HepG2 (cell line): ENCODE results near the gene POC1B. TPM values are rescaled to one million over a fixed set of nuclear protein-coding genes. Genes with fewer than 3 reads are reported as not detected.

Experiments used
- ATAC-seq: fragments of 200-7000 bp; cut with Tn5 transposase; 3 replicates; pipeline ENCODE4 v1.9.1; 2020; ENCODE audit warnings: mild to moderate bottlenecking, moderate library complexity
- BruUV-seq: library from RNA; stranded (reverse); fragments of 400-500 nt; replicated peaks from 2 replicates; lab custom pipeline; 2021; lab: Mats Ljungman, UMichigan
- CTCF ChIA-PET: fragments of 300-600 bp; formaldehyde crosslinking; extraction: SDS; loops from one replicate; lab custom pipeline; 2021; ENCODE audit warnings: low total read pairs, inconsistent platforms, low intra/inter-chr PET ratio; lab: Yijun Ruan, JAX
- POLR2A ChIA-PET: fragments of 350-600 bp; sonication (Branson Sonifier 250); formaldehyde crosslinking; loops from one replicate; lab custom pipeline; 2020; ENCODE audit warnings: antibody characterized with exemption, inconsistent platforms; lab: Yijun Ruan, JAX
- DNase-seq: peaks from one replicate; pipeline ENCODE4 v3.0.0-alpha.2; 2015; ENCODE audit warnings: low spot score
- FAIRE-seq: peaks from 3 replicates; lab custom pipeline; 2011; peaks lifted over from hg19 to GRCh38; lab: Jason Lieb, UNC
- H2AFZ ChIP-seq: one replicate; pipeline ENCODE4 v1.6.1; 2011; ENCODE audit warnings: low read length, inconsistent platforms
- H3K27ac ChIP-seq: fragments of 300-600 bp; 3 replicates; pipeline ENCODE4 v1.8.0; 2011; ENCODE audit warnings: mixed run types, mild to moderate bottlenecking, mixed read lengths, low read length, inconsistent platforms; ENCODE audit not compliant: insufficient read depth; ENCODE audit errors: extremely low read length
- H3K27me3 ChIP-seq, 2 experiments: fragments of 200-600 bp in 1 of 2; 2 replicates in 1 of 2; 3 replicates in 1 of 2; pipeline versions ENCODE4 v1.6.0 to v1.8.0; 2011; ENCODE audit warnings: low read length in 2 of 2, mild to moderate bottlenecking in 2 of 2, moderate library complexity in 2 of 2, inconsistent platforms in 1 of 2; ENCODE audit not compliant: insufficient read depth in 2 of 2, control insufficient read depth in 1 of 2
- H3K36me3 ChIP-seq, 2 experiments: fragments of 200-600 bp in 1 of 2; replicated peaks in 1 of 2; 2 replicates in 1 of 2; 3 replicates in 1 of 2; pipeline versions ENCODE4 v1.5.1 to v1.8.0; 2011; ENCODE audit warnings: low read length in 2 of 2, inconsistent platforms in 1 of 2; ENCODE audit not compliant: insufficient read depth in 2 of 2, control insufficient read depth in 1 of 2
- H3K4me1 ChIP-seq: 2 replicates; pipeline ENCODE4 v1.5.1; 2012; ENCODE audit warnings: low read length, inconsistent platforms; ENCODE audit not compliant: insufficient read depth
- H3K4me2 ChIP-seq: 2 replicates; pipeline ENCODE4 v1.6.0; 2011; ENCODE audit warnings: low read depth, low read length, inconsistent platforms
- H3K4me3 ChIP-seq, 3 experiments: fragments of 200-600 bp in 1 of 3; sonication (generic), shearing (Covaris generic) in 1 of 3; replicated peaks in 1 of 3; 2 replicates each; pipeline ENCODE4 v1.5.1; 2011 to 2016; ENCODE audit warnings: low read length in 3 of 3, inconsistent platforms in 2 of 3, low read depth in 2 of 3, mild to moderate bottlenecking in 2 of 3, control low read depth in 1 of 3, mixed read lengths in 1 of 3; ENCODE audit not compliant: insufficient read depth in 1 of 3
- H3K79me2 ChIP-seq: one replicate; pipeline ENCODE4 v1.6.1; 2011; ENCODE audit warnings: low read length, inconsistent platforms; ENCODE audit not compliant: insufficient read depth
- H3K9ac ChIP-seq: 2 replicates; pipeline ENCODE4 v1.6.0; 2011; ENCODE audit warnings: mild to moderate bottlenecking, low read depth, low read length, inconsistent platforms; ENCODE audit not compliant: insufficient read depth
- H3K9me3 ChIP-seq: 2 replicates; pipeline ENCODE4 v1.5.1; 2012; ENCODE audit warnings: mild to moderate bottlenecking, low read length
- H4K20me1 ChIP-seq: 2 replicates; pipeline ENCODE4 v1.6.0; 2011; ENCODE audit warnings: inconsistent platforms, mild to moderate bottlenecking, low read length, moderate library complexity; ENCODE audit not compliant: insufficient read depth
- GATA4 ChIP-seq: sonication (generic); IDR thresholded peaks from 2 replicates; pipeline ENCODE4 v1.6.1; 2016; ENCODE audit warnings: antibody characterized with exemption, low read depth, borderline replicate concordance
- HNRNPUL1 ChIP-seq: fragments of 200-400 bp; formaldehyde crosslinking; IDR thresholded peaks from 2 replicates; pipeline ENCODE4 v1.6.1; 2017; ENCODE audit warnings: low read depth, mild to moderate bottlenecking, low read length, moderate library complexity
- KDM5A ChIP-seq: fragments of 200-600 bp; sonication (generic); IDR thresholded peaks from 2 replicates; pipeline ENCODE4 v1.7.0; 2018; ENCODE audit warnings: antibody characterized with exemption, mild to moderate bottlenecking, low read length, borderline replicate concordance
- NFKBIZ ChIP-seq: IDR thresholded peaks from 2 replicates; pipeline ENCODE4 v1.6.1; 2018; ENCODE audit warnings: missing genetic modification reagents, missing compliant biosample characterization
- POLR2A ChIP-seq, 2 experiments: IDR thresholded peaks; 2 replicates each; pipeline ENCODE4 v1.6.1; 2011; ENCODE audit warnings: low read depth in 2 of 2, low read length in 2 of 2, mild to moderate bottlenecking in 1 of 2, moderate library complexity in 1 of 2; ENCODE audit not compliant: insufficient read depth in 1 of 2
- SALL2 ChIP-seq: sonication (generic); formaldehyde crosslinking; IDR thresholded peaks from 2 replicates; pipeline ENCODE4 v1.8.1; 2023; ENCODE audit warnings: mild to moderate bottlenecking, missing genetic modification reagents, inconsistent platforms
- SMYD3 ChIP-seq: sonication (generic); formaldehyde crosslinking; IDR thresholded peaks from 2 replicates; pipeline ENCODE4 v1.8.1; 2023; ENCODE audit warnings: mild to moderate bottlenecking, missing genetic modification reagents
- SOX6 ChIP-seq, 2 experiments: fragments of 450-650 bp in 1 of 2; sonication (generic) in 1 of 2; formaldehyde crosslinking in 1 of 2; IDR thresholded peaks; 2 replicates each; pipeline versions ENCODE4 v1.4.0 to v1.6.1; 2017 to 2020; ENCODE audit warnings: antibody characterized with exemption in 1 of 2, mild to moderate bottlenecking in 1 of 2, missing genetic modification reagents in 1 of 2
- SP2 ChIP-seq: sonication (generic); formaldehyde crosslinking; IDR thresholded peaks from 2 replicates; pipeline ENCODE4 v1.5.1; 2020; ENCODE audit warnings: mild to moderate bottlenecking, missing genetic modification reagents
- TBX3 ChIP-seq: fragments of 450-650 bp; IDR thresholded peaks from 2 replicates; pipeline ENCODE4 v1.6.1; 2017; ENCODE audit warnings: antibody characterized with exemption, mild to moderate bottlenecking, inconsistent platforms, borderline replicate concordance
- ZC3H4 ChIP-seq: sonication (generic); formaldehyde crosslinking; IDR thresholded peaks from 2 replicates; pipeline ENCODE4 v1.4.0; 2020; ENCODE audit warnings: missing genetic modification reagents, borderline replicate concordance
- ZFAT ChIP-seq: sonication (generic); formaldehyde crosslinking; conservative IDR thresholded peaks from 2 replicates; pipeline ENCODE4 v1.8.1; 2023; ENCODE audit warnings: missing genetic modification reagents, inconsistent platforms
- WGBS: methylation state at CpG from one replicate; pipeline ENCODE4 v1.1.6; 2017; ENCODE audit warnings: low lambda C conversion rate; 5-methylcytosine and 5-hydroxymethylcytosine counted together
- in situ Hi-C: cut with HindIII; loops from 2 replicates; pipeline ENCODE4 v1.10.0; 2017; ENCODE audit warnings: low pct_unique_long_range_greater_than_20kb; ENCODE audit not compliant: extremely low pct_ligation_motif_present
- intact Hi-C: fragments of 100-400 bp; cut with micrococcal nuclease; formaldehyde crosslinking; loops from one replicate; pipeline ENCODE4 v1.10.0; 2022; ENCODE audit not compliant: unreplicated experiment
- polyA plus RNA-seq, 8 experiments: library from polyadenylated mRNA; depleted of rRNA in 3 of 8; stranded (reverse) in 7 of 8; unstranded in 1 of 8; fragments of >200 nt; fragmentation: Illumina TruSeq in 4 of 8; extraction: Trizol in 4 of 8; gene quantifications; 2 replicates each; pipeline versions ENCODE4 v1.2.1 to v1.2.3, GENCODE V29; 2011 to 2016; ENCODE audit warnings: low read depth in 4 of 8, missing spikeins in 1 of 8, mixed read lengths in 1 of 8; ENCODE audit not compliant: insufficient read depth in 1 of 8
- total RNA-seq, 5 experiments: library from RNA; depleted of rRNA; stranded (reverse); fragments of >200 nt; fragmentation: Illumina TruSeq; extraction: Trizol; gene quantifications; 2 replicates each; pipeline ENCODE4 v1.2.3, GENCODE V29; 2016; ENCODE audit warnings: low read depth in 1 of 5
- TF ChIP-seq, protein P1 (sequence below): sonication (generic); formaldehyde crosslinking; IDR thresholded peaks from 2 replicates; pipeline ENCODE4 v1.5.1; 2020; ENCODE audit warnings: missing genetic modification reagents, mild to moderate bottlenecking, borderline replicate concordance

Gene POC1B
- total and polyA plus RNA-seq, 2 of the 13 experiments (the other 11 are each of a cell fraction or from before 2014, with no cell fraction given) = 9.3 to 11.0 TPM

DNA sequence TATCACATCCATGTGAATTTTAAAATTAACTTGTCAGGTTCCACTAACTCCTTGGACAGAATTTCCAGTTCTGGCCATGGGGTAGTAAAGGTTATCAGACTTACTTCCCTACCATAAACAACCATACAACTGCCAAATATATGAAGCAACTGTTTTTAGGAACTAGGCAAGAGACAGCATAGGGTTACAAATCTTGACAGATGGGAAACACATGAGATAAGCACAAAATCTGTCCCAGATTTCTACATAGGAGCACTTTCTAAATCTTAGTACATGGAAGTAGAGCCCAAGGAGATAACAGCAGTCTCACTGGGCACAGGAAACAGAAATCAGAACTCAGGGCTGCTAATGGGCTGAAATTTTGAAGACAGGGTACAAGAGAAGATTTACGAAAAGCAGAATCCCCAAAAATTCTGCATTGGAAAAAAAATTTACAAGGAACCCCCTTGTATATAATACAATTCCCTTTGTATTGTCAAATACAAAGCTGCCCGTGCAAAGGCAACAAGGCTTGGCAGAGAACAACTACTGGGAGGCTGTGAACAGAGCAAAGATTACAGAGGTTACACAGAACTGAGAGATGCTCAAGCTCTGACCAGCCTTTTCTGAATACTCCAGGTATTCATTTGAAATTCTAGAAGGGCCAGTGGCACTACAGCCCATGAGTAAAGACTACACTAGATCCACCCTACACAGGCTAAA lies 44.5 kb downstream of the POC1B start:
- H3K4me1 ChIP-seq = no peaks in the 10 kb centered on the region
- intact Hi-C loops = no loop called here
- in situ Hi-C loops = no loop called here
- ATAC-seq (no peak), DNase-seq (no peak), FAIRE-seq (no peak)
- no peak overlapping the region for H3K9ac ChIP-seq
- no peak overlapping the region for H3K4me3 ChIP-seq
- no peak overlapping the region for H2AFZ ChIP-seq
- no peak overlapping the region for H3K4me2 ChIP-seq
- H3K79me2 ChIP-seq = no peaks in the 10 kb centered on the region
- no peak overlapping the region for H3K27ac ChIP-seq
- H3K36me3 ChIP-seq = no peaks in the 10 kb centered on the region
- ChIA-PET CTCF (no interaction called here), POLR2A (no interaction called here)
- TF ChIP-seq POLR2A (IDR thresholded peaks at IDR 0.05; ENCODE audit: insufficient read depth in 1 of 2, low read depth in 2 of 2, low read length in 2 of 2) = no peak
- no peak for TF ChIP-seq SMYD3 (CRISPR knock-in tag)
- no peak for TF ChIP-seq ZFAT
- no peak for TF ChIP-seq TBX3
- no peak for TF ChIP-seq NFKBIZ (CRISPR knock-in tag)
- no peak for TF ChIP-seq GATA4
- TF ChIP-seq SALL2 (CRISPR knock-in tag) = no peak
- TF ChIP-seq, protein P1, sequence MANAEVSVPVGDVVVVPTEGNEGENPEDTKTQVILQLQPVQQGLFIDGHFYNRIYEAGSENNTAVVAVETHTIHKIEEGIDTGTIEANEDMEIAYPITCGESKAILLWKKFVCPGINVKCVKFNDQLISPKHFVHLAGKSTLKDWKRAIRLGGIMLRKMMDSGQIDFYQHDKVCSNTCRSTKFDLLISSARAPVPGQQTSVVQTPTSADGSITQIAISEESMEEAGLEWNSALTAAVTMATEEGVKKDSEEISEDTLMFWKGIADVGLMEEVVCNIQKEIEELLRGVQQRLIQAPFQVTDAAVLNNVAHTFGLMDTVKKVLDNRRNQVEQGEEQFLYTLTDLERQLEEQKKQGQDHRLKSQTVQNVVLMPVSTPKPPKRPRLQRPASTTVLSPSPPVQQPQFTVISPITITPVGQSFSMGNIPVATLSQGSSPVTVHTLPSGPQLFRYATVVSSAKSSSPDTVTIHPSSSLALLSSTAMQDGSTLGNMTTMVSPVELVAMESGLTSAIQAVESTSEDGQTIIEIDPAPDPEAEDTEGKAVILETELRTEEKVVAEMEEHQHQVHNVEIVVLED (CRISPR knock-in tag) = no peak
- no peak for TF ChIP-seq SP2 (CRISPR knock-in tag)
- no peak for TF ChIP-seq KDM5A
- no peak for TF ChIP-seq ZC3H4
- no peak for TF ChIP-seq HNRNPUL1
- no peak for TF ChIP-seq SOX6 (IDR thresholded peaks at IDR 0.05)
- TF ChIP-seq SOX6 (CRISPR knock-in tag; IDR thresholded peaks at IDR 0.05) = no peak
- H3K27me3 ChIP-seq = no peaks in the 10 kb centered on the region
- 87% methylated on average over 2 of the region's 2 CpGs for WGBS
- no TSS peak for BruUV-seq
- no peaks in the 10 kb centered on the region for H4K20me1 ChIP-seq
- H3K9me3 ChIP-seq = no peaks in the 10 kb centered on the region
